Breast epithelium (tissue), 3 donors: Measurements from ENCODE around the gene OR5AN1.

Source experiments
- CTCF ChIP-seq, 3 donors: fragments of 450-650 bp; IDR thresholded peaks; one replicate each; pipeline ENCODE4 v1.5.1; 2016 to 2017; ENCODE audit warnings: antibody characterized with exemption in 3 of 3, mild to moderate bottlenecking in 3 of 3, moderate library complexity in 3 of 3
- POLR2A ChIP-seq: fragments of 450-650 bp; IDR thresholded peaks from one replicate; pipeline ENCODE4 v1.6.1; 2016; ENCODE audit warnings: antibody characterized with exemption, mild to moderate bottlenecking, moderate library complexity
- POLR2AphosphoS5 ChIP-seq, 3 donors: sonication (generic); formaldehyde crosslinking; IDR thresholded peaks; one replicate each; pipeline ENCODE4 v1.6.1; 2017; ENCODE audit warnings: antibody characterized with exemption in 3 of 3

GRCh38 chr11:59380263-59381059, 21.8 kb downstream of the OR5AN1 start:
- TF ChIP-seq POLR2AphosphoS5 (IDR thresholded peaks at IDR 0.05) = no peak
- no peak for TF ChIP-seq CTCF (IDR thresholded peaks at IDR 0.05)
- TF ChIP-seq POLR2A = no peak
